ENCODE data around the gene INO80C.

DNA sequence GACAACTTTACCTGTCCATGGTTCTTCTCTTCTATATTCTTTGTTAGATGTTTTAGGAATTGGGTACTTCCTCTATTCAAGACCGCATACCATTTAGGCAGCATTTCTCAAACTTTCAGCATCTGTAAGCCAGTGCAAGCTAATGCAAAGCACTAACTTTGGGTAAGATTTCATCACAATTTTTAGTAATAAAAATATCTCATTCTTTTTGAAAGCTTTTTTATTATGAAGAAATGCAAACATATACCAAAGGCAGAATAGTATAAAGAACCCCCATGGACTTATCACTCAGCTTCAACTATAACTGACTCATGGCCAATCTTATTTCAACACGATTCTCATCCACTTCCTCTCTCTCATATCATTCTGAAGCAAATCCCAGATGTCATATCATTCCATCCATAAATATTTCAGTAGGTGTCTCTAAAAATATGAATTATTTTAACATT, 32.9 kb downstream of the INO80C start:
- TF ChIP-seq, protein P1, sequence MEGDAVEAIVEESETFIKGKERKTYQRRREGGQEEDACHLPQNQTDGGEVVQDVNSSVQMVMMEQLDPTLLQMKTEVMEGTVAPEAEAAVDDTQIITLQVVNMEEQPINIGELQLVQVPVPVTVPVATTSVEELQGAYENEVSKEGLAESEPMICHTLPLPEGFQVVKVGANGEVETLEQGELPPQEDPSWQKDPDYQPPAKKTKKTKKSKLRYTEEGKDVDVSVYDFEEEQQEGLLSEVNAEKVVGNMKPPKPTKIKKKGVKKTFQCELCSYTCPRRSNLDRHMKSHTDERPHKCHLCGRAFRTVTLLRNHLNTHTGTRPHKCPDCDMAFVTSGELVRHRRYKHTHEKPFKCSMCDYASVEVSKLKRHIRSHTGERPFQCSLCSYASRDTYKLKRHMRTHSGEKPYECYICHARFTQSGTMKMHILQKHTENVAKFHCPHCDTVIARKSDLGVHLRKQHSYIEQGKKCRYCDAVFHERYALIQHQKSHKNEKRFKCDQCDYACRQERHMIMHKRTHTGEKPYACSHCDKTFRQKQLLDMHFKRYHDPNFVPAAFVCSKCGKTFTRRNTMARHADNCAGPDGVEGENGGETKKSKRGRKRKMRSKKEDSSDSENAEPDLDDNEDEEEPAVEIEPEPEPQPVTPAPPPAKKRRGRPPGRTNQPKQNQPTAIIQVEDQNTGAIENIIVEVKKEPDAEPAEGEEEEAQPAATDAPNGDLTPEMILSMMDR (IDR thresholded peaks at IDR 0.05): no peak
- no peak for TF ChIP-seq POLR2A (IDR thresholded peaks at IDR 0.05)

All from sigmoid colon (tissue), 3 donors.